Uterus (tissue), 4 donors: ENCODE results near the gene PDE10A. TPM values are rescaled to one million over a fixed set of nuclear protein-coding genes. Genes with fewer than 3 reads are reported as not detected.

Experiments used
- DNase-seq, 2 donors: peaks; one replicate each; pipeline ENCODE4 v3.0.0-alpha.2; 2019 to 2020
- H3K27ac ChIP-seq, 2 donors: fragments of 200-600 bp; sonication (generic); 1 replicate in 1 of 2; 2 replicates in 1 of 2; pipeline ENCODE4 v1.5.1; 2016 to 2018
- H3K27me3 ChIP-seq, 2 donors: fragments of 200-600 bp; sonication (generic); one replicate each; pipeline ENCODE4 v1.5.1; 2018 to 2019; ENCODE audit warnings: control low read depth in 1 of 2
- H3K36me3 ChIP-seq, 2 donors: fragments of 200-600 bp; sonication (generic); one replicate each; pipeline ENCODE4 v1.5.1; 2019; ENCODE audit warnings: control low read depth in 1 of 2
- H3K4me1 ChIP-seq, 2 donors: fragments of 200-600 bp; sonication (generic); one replicate each; pipeline ENCODE4 v1.5.1; 2018 to 2019; ENCODE audit warnings: control low read depth in 1 of 2
- H3K4me3 ChIP-seq, 2 donors: fragments of 200-600 bp; sonication (generic); 1 replicate in 1 of 2; 2 replicates in 1 of 2; pipeline ENCODE4 v1.5.1; 2018 to 2019; ENCODE audit warnings: mild to moderate bottlenecking in 1 of 2
- H3K9me3 ChIP-seq, 2 donors: fragments of 200-600 bp; sonication (generic); one replicate each; pipeline ENCODE4 v1.5.1; 2019; ENCODE audit warnings: control low read depth in 1 of 2
- CTCF ChIP-seq, 4 experiments: fragments of 200-600 bp in 2 of 4; fragments of 450-650 bp in 2 of 4; sonication (generic) in 2 of 4; IDR thresholded peaks; one replicate each; pipeline ENCODE4 v1.5.1; 2016 to 2019; ENCODE audit warnings: antibody characterized with exemption in 4 of 4, mild to moderate bottlenecking in 2 of 4, moderate library complexity in 1 of 4
- POLR2A ChIP-seq, 2 donors: fragments of 450-650 bp; IDR thresholded peaks; one replicate each; pipeline ENCODE4 v1.6.1; 2016; ENCODE audit warnings: antibody characterized with exemption in 2 of 2, mild to moderate bottlenecking in 1 of 2, moderate library complexity in 1 of 2
- intact Hi-C: fragments of 100-400 bp; cut with DNase I; formaldehyde crosslinking; loops from one replicate; pipeline ENCODE4 v1.15.1; 2023; ENCODE audit warnings: low total_unique reads
- total RNA-seq, 4 donors: library from RNA; depleted of rRNA in 3 of 4; stranded (reverse); fragments of >200 nt in 3 of 4; gene quantifications; one replicate each; pipeline versions ENCODE4 v1.1.0 to v1.2.4, GENCODE V29; 2014 to 2023
- donor health status: DM: yes; HTN: yes; CAD: no.

PDE10A gene
- total RNA-seq, 4 donors from 2014 or later, result 13.0 to 73.5 (median 36.4) TPM

GRCh38 chr6:165545806-165546205 is 117.2 kb downstream of the PDE10A start:
- Histone ChIP-seq H3K4me3 (no peak overlapping the region), H3K4me1 (no peaks in the 10 kb centered on the region), H3K27ac (no peak overlapping the region), H3K27me3 (no peaks in the 10 kb centered on the region), H3K36me3 (no peaks in the 10 kb centered on the region), H3K9me3 (no peaks in the 10 kb centered on the region)
- TF ChIP-seq POLR2A (IDR thresholded peaks at IDR 0.05) (no peak), CTCF (IDR thresholded peaks at IDR 0.05) (no peak)
- intact Hi-C loops, result no loop called here
- DNase-seq, result no peak

GRCh38 chr6:165543781-165544180 is 119.3 kb downstream of the PDE10A start:
- Histone ChIP-seq H3K27me3 (no peaks in the 10 kb centered on the region), H3K36me3 (no peaks in the 10 kb centered on the region), H3K4me3 (no peak overlapping the region), H3K9me3 (no peaks in the 10 kb centered on the region), H3K4me1 (no peaks in the 10 kb centered on the region), H3K27ac (no peak overlapping the region)
- TF ChIP-seq POLR2A (IDR thresholded peaks at IDR 0.05), result no peak
- no peak for TF ChIP-seq CTCF (IDR thresholded peaks at IDR 0.05)
- intact Hi-C loops, result no loop called here
- DNase-seq, result no peak

- Histone ChIP-seq H3K36me3 (no peaks in the 10 kb centered on the region), H3K9me3 (no peaks in the 10 kb centered on the region)
- TF ChIP-seq CTCF (IDR thresholded peaks at IDR 0.05) (no peak), POLR2A (IDR thresholded peaks at IDR 0.05) (no peak)
Measured at GRCh38 chr6:165536911-165537310, 126.1 kb downstream of the PDE10A start.

GRCh38 chr6:165519316-165519715 is 143.7 kb downstream of the PDE10A start:
- H3K27ac ChIP-seq, result no peak overlapping the region
- DNase-seq, result no peak
- no peaks in the 10 kb centered on the region for H3K9me3 ChIP-seq
- intact Hi-C loops, result no loop called here
- H3K27me3 ChIP-seq, result no peaks in the 10 kb centered on the region
- no peaks in the 10 kb centered on the region for H3K36me3 ChIP-seq
- H3K4me3 ChIP-seq, result no peak overlapping the region
- TF ChIP-seq POLR2A (IDR thresholded peaks at IDR 0.05), result no peak
- no peak for TF ChIP-seq CTCF (IDR thresholded peaks at IDR 0.05)
- no peaks in the 10 kb centered on the region for H3K4me1 ChIP-seq

More at GRCh38 chr6:165536911-165537310, 126.1 kb downstream of the PDE10A start:
- H3K4me1 ChIP-seq, result no peaks in the 10 kb centered on the region
- H3K27ac ChIP-seq, result no peak overlapping the region
- no peaks in the 10 kb centered on the region for H3K27me3 ChIP-seq
- intact Hi-C loops, result no loop called here
- DNase-seq, result no peak
- no peak overlapping the region for H3K4me3 ChIP-seq

- intact Hi-C loops, result no loop called here
- H3K4me3 ChIP-seq, result no peak overlapping the region
- H3K27me3 ChIP-seq, result no peaks in the 10 kb centered on the region
- H3K36me3 ChIP-seq, result no peaks in the 10 kb centered on the region
- TF ChIP-seq POLR2A (IDR thresholded peaks at IDR 0.05) (no peak), CTCF (IDR thresholded peaks at IDR 0.05) (no peak)
- no peak for DNase-seq
- no peaks in the 10 kb centered on the region for H3K4me1 ChIP-seq
- no peak overlapping the region for H3K27ac ChIP-seq
- no peaks in the 10 kb centered on the region for H3K9me3 ChIP-seq
Measured at GRCh38 chr6:165515963-165516624, 146.9 kb downstream of the PDE10A start.
